GM19240 (cell line): ENCODE data around the gene NODAL.

Experiments used
- DNase-seq: peaks from one replicate; pipeline ENCODE4 v3.0.0; 2011; ENCODE audit warnings: low spot score; ENCODE audit not compliant: insufficient read length

The NODAL gene

DNA sequence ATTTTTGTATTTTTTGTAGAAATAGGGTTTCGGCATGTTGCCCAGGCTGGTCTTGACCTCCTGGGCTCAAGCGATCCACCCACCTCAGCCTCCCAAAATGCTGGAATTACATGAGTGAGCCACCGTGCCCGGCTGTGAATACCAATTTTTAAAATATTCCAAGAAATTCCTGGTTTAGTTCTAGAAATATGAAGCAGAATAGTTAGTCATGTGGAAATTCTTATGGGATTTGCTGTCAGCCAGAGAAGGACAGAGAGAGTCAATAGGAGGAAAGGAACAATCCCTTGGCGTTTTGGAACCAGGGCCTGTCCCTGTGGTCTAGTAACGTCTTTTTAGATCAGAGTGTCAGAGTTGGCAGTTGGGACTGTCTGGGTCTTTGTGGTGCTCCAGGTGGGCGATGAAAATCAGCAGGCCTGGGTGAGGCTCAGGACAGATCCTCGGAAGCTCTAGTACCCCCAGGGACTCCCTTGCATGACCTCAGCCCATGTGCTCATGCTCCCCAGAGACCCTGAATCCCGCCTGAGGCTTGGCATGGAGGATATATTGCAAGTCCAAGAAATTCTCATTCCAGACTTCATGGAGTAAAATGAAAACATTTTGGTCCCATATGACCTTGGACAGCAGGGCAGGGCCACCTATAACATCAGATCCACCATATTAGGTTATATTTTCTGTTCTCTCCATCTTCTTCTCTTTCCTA is 7.8 kb downstream of the NODAL start:
- DNase-seq: no peak

DNA sequence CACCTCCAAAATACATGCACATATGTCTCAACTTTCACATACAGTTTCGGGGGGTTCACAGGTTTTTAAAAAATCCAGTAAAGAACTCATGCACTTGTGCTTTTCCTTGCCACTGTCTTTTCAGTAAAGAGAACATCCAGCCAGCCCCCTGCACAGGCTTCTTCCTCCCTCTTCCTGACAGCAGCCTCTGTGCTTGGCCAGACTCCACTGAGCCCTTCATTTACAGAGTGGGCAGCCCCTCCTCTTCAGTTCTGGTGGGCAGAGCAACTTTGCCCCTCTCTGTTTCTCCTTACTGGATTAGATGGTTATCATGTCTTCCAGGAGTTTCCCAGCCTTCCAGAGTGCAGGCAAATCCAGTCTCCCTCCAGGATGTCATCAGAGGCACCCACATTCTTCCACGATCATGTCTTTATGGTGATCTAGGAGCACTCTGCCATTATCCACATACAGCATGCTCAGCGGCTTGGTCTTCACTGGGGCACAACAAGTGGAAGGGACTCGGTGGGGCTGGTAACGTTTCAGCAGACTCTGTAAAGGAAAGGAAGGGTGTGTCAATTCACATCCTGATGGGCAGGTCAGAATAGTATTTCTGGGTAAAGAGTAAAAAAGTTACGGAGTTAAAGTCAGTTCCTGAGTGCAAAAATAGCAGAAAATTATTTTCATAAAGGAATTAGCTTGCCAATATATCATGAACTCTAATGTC is 8.8 kb downstream of the NODAL start:
- DNase-seq: no peak

DNA sequence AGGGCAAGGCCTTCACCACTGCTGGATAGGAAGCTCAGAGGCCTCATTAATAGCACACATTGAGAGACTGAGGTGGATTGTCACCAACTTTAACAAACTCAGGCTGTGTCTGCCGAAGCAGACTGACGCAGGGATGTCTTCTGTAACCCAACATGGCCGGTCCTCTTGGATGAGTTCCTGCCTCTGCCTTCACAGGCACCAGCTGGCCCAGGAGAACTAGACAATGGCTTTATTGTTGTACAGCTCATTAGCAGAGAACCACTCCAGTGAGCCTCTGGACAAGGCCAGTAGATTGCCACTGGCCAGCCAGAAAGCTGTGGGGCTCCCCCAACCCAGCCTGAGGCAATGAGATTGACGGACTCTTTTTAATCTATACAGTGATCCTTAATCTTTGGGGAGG is 9.4 kb downstream of the NODAL start:
- DNase-seq: no peak

DNA sequence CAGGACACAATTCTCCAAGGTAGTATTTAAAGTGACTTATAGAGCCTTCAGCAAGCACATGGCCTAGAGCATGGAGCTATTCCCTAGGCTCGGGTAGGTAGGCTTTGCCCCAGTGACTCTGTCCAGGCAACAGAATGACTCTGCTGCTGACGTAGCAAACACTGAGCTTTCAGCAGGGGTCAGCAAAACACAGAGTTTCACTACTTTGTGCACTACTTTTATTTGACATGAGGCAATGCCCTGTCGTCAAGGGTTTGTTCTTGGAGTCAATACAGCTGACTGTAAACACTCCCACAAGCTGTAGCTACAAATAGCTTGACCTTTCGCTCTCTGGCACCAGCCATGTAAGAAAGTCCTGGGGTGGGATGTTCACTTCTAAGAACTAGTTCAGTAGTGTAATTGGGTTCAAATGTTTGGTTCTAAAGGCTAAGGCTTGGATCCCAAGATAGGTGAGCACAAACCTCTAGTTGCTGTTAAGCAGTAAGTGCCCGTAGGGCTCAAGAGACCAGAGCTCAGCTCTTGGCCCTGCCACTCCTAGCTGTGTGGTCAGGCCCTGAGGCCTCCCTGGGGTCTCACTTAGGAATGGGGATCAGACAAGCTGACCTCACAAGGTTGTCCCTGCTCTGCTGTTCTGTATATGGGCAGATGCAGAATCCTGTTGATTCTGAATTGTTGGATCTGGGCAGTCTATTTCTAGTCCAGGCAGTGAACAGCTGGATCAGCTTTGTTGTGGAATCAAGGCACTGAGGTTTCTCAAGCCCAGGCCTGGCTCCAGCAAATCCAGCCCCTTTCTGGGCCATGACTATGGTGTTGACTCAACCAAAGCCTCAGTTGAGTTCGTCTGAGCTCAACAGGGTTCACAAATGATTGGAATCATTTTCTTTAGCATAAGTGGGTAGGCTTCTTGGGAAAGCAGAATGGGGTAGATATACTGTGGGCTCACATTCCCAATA is 10.7 kb downstream of the NODAL start:
- DNase-seq: no peak

DNA sequence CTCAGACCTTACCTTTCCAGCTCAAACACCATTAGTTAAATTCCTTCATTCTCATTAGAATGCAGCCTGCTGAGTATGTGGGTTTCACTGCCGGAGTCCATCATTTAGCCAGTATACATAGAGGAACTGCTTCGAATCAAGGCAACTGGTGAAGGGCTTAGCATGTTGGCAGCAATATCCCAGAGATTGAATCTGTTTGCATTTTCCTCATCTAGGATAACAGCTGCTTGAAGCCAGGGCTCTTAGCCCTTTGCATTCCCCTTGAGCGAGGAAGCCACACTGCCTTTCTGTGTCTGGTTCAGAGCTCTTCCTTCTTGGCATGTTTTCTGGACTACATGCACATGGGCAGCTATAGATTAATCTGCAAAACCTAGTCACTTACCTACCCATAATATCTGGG is 14.7 kb downstream of the NODAL start:
- DNase-seq: no peak

- DNase-seq: no peak
These were observed 16.4 kb downstream of the NODAL start for GRCh38 chr10:70425096-70425495.

DNA sequence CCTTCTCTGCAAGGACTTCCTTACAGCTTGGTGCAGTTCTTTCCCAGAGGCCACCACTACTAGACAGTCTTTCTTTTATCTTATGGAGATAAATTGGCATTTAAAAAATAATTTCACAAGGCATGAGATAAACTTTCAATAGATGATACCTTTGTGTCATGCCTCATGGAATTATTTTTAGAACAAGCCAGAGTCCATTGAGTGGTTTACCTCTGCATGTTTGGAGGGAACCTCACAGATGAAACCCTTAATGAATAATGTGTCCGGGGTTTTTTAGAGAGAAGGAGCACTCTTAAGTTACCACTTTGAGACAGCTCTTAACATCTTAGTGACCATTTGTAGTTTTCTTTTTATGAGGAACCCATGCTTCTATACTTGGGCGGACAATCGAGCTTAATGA is 17.2 kb downstream of the NODAL start:
- no peak for DNase-seq

GRCh38 chr10:70418713-70419112 is 22.8 kb downstream of the NODAL start:
- no peak for DNase-seq

DNA sequence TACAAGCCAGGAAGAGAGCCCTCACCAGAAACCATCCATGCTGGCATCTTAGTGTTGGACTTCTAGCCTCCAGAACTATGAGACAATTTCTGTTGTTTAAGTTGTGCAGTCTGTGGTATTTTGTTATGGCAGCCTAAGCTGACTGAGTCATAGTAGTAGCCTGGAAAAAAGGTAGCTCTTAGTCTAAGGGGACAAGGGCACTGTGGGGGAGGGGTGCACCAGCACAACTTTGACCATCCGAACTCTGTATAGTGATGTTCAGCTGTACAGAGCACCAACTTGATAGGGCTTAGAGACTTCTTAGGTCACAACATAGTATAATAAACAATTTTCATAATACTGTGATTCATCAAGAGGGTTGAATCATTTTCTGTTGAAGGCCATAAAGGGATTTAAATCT is 23.3 kb downstream of the NODAL start:
- no peak for DNase-seq

DNA sequence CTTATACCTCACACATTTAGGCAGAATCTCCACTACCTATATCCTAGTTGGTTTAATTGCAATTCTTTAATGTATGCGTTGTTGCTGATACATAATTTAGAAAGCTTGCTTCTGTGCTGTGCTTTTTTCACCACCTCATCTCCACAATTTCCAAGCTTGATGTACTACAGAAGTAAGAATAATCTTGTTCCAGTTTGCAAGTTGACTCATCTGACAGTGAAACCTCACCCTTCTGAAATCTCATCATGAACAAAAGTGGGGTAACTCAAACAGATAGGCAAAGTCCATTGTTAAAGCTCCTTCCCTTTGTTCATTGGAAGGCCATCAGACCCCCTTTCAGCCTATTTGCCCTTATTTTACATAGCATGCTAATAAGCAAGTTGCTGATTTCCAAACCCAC is 23.9 kb downstream of the NODAL start:
- no peak for DNase-seq

DNA sequence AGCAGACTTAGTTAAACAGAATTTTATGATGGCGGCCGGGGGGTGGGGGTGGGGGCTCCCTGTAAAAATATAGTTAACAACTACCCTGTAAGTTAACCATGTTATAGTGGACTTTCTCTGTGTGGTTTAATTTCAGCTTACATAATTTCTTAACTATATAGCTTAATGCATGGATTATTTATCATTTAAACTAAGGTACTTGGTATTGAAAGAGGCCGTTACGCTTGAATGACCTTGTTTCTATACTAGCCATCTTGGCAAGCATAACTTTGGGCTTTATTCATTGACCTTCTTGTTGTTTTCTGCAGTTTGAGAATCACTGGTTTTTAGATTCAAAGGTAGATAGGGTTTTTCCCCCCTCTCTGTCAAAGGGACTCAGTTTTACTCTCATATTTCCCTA is 29.1 kb downstream of the NODAL start:
- no peak for DNase-seq

GRCh38 chr10:70410608-70411007 is 30.9 kb downstream of the NODAL start:
- DNase-seq: no peak

- no peak for DNase-seq
These were observed 31.7 kb downstream of the NODAL start for GRCh38 chr10:70409772-70410171.

GRCh38 chr10:70405037-70405824 is 36.2 kb downstream of the NODAL start:
- peak; percentile 22 for DNase-seq

GRCh38 chr10:70404787-70405036 is 36.8 kb downstream of the NODAL start:
- no peak for DNase-seq

DNA sequence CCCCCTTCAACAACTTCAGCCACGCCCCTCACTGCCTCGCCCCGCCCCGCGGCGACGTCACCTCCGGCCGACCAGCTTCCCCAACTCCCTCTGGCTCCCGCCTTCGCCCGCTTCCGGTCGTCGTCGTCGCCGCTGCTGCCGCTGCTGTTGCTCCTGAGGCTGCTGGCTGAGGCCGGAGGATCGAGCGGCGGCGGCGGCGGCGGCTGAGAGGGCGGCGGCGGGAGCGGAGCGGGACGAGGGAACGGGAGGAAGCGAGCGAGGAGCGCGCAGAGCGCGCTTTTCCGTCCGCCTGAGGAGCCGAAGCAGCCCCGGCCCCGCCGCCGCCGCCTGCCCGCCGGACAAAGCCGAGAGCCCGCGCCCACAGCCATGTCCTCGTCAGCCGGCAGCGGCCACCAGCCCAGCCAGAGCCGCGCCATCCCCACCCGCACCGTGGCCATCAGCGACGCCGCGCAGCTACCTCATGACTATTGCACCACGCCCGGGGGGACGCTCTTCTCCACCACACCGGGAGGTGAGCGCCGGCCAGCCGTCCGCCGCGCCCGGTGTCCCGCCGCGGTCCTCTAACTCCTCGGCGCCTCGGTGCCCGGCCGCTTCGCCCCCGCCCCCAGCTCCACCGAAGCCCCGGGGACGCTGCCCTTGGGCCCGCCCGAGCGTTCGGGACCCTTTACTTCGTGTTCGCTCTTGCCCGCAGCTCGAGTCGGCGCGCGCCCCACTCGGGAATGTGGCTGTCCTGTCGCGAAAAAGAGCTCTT is 37.3 kb downstream of the NODAL start, which contains the start of gene EIF4EBP2:
Gene EIF4EBP2 (plus strand): TSS at position 110 of the 751 bp plus-strand sequence. CDS start 257 bp downstream, at position 367.
- DNase-seq: peak; percentile 93

DNA sequence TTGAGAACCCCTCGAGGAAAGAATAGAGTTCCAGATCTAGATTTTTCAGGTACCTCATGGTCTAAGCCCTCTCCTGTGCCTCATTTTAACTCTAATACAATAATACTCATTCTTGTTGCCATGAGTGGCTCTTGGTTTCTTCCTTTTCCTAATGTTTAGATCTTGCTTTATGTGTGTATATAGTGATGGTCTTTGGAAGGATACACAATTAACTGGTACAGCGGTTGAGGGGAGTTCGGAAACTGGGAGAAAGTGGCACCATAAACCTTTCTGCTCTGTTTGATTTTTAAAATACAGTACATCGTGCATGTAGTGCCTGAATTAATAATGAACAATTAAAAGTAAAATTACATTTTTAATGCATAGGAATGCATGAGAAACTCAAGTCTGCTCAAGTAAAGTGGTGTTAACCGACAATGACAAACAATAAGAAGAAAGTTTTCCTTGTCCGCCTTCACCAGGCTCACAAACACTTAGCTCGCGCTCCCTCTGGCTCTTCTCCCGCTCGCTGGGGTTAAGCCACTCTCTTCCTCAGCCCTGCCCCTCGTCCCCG is 37.9 kb downstream of the NODAL start:
- DNase-seq: no peak

DNA sequence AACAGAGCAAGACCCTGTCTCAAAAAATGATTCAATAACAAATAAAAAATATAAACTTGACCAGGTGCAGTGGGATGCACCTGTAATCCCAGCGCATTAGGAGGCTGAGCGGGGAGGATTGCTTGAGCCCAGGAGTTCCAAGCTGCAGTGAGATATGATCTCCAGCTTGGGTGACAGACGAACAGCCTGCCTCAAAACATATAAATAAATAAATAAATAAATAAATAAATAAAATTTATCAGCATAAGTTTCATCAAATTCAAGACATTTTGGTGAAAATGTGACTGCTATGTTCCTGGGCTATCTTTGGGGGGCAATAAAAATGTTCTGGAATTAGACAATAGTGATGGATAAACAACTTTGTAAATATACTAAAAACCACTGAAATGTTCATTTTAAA is 42.3 kb downstream of the NODAL start:
- DNase-seq: no peak

DNA sequence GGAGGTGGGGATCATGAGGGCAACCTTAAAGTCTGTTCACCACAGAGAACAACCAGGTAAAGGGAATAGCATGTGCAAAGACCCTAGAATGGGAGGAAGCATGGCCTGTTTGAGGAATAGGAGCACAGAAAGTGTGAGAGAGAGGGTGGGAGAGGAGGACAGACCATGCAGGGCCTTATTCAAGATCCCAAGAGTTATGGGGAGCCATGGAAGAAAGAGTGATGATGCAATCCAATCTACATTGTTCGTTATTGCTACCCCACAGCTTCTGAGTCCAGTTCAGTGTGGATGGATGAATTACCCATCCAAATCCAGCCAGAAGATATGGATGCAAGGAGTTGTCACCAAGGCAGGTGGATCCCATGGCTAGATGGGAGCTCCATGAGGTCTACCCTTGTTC is 45.3 kb downstream of the NODAL start:
- no peak for DNase-seq

- no peak for DNase-seq
These were observed 49.8 kb downstream of the NODAL start for GRCh38 chr10:70391654-70392053.
